ENCODE results near the gene TDRKH. TPM values are rescaled to one million over a fixed set of nuclear protein-coding genes. Genes with fewer than 3 reads are reported as not detected.

The TDRKH gene
- total and polyA plus RNA-seq, 2 of the 13 experiments (the other 11 are each of a cell fraction or from before 2014, with no cell fraction given) = 3.9 to 5.4 TPM

DNA sequence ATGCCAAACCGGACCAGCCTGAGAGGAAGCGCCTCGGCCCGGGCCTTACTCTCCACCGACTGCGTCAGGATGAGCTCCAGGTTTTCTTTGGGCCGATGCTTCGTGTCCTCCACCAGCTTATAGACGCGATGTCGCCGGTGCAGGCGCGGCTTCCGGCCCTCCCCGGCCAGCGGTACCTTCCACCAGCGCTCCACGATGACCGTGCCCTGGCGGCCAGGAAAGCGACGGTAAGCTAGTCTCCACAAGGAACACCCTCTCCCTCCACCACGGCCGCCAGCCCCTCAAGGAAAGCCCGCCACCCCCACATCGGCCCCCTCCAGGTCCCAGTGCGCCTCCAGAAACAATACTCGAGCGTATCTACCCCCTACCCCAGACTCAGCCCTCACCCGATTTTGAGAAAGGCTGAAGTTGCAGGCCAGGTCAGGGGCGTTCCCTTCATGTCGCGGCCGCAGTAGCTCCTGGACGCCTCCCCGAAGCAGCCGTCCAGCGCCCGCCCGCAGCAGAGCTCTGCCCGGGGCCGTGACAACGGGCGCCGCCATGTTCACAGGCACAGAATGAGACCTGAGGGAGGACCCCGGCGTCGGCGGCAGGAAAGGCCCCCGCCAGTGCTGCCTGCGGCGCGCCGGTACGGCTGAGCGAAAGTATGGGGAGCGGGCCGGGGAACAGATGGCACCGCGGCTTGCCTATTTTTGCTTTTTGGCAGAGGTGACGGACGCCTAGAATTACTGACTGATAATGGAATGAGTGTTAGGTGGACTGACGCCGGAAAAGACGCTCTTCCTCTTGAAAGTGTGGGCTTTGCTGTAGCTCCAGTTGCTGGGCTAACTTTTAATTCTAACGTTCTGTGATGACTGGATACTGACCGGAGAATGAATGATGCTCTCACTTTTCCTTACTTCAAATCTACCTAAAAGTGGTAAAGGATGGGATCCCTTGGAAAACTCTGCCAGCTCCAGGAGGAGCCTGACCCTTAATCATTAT lies 27.1 kb downstream of the TDRKH start, which contains the start of gene MRPL9 (continued):
- TF ChIP-seq, protein P1, sequence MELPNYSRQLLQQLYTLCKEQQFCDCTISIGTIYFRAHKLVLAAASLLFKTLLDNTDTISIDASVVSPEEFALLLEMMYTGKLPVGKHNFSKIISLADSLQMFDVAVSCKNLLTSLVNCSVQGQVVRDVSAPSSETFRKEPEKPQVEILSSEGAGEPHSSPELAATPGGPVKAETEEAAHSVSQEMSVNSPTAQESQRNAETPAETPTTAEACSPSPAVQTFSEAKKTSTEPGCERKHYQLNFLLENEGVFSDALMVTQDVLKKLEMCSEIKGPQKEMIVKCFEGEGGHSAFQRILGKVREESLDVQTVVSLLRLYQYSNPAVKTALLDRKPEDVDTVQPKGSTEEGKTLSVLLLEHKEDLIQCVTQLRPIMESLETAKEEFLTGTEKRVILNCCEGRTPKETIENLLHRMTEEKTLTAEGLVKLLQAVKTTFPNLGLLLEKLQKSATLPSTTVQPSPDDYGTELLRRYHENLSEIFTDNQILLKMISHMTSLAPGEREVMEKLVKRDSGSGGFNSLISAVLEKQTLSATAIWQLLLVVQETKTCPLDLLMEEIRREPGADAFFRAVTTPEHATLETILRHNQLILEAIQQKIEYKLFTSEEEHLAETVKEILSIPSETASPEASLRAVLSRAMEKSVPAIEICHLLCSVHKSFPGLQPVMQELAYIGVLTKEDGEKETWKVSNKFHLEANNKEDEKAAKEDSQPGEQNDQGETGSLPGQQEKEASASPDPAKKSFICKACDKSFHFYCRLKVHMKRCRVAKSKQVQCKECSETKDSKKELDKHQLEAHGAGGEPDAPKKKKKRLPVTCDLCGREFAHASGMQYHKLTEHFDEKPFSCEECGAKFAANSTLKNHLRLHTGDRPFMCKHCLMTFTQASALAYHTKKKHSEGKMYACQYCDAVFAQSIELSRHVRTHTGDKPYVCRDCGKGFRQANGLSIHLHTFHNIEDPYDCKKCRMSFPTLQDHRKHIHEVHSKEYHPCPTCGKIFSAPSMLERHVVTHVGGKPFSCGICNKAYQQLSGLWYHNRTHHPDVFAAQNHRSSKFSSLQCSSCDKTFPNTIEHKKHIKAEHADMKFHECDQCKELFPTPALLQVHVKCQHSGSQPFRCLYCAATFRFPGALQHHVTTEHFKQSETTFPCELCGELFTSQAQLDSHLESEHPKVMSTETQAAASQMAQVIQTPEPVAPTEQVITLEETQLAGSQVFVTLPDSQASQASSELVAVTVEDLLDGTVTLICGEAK (IDR thresholded peaks at IDR 0.05) = no peak
- TF ChIP-seq, protein P1 (CRISPR knock-in tag; IDR thresholded peaks at IDR 0.05) = peak; percentile 83
- TF ChIP-seq KDM4B (CRISPR knock-in tag; IDR thresholded peaks at IDR 0.05) (peak; percentile 41), TOPORS (CRISPR knock-in tag; IDR thresholded peaks at IDR 0.05) (peak; percentile 82; the same call in 1 of the 2 replicates), CBX5 (CRISPR knock-in tag; IDR thresholded peaks at IDR 0.05; ENCODE audit: borderline replicate concordance) (peak; percentile 84; the same call in 1 of the 2 replicates), ZNF674 (CRISPR knock-in tag; IDR thresholded peaks at IDR 0.05; ENCODE audit: low read depth) (no peak), TMF1 (CRISPR knock-in tag; IDR thresholded peaks at IDR 0.05; ENCODE audit: low read depth) (peak; percentile 77; the same call in 1 of the 2 replicates), FOXK1 (CRISPR knock-in tag; IDR thresholded peaks at IDR 0.05; ENCODE audit: borderline replicate concordance, low read depth) (peak; percentile 86; the same call in 1 of the 2 replicates)
- TF ChIP-seq, protein P2, sequence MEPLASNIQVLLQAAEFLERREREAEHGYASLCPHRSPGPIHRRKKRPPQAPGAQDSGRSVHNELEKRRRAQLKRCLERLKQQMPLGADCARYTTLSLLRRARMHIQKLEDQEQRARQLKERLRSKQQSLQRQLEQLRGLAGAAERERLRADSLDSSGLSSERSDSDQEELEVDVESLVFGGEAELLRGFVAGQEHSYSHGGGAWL (CRISPR knock-in tag; IDR thresholded peaks at IDR 0.05) = 0 out of 2 replicates have a peak, but pooled peaks have one; percentile 68
- TF ChIP-seq, protein P3, sequence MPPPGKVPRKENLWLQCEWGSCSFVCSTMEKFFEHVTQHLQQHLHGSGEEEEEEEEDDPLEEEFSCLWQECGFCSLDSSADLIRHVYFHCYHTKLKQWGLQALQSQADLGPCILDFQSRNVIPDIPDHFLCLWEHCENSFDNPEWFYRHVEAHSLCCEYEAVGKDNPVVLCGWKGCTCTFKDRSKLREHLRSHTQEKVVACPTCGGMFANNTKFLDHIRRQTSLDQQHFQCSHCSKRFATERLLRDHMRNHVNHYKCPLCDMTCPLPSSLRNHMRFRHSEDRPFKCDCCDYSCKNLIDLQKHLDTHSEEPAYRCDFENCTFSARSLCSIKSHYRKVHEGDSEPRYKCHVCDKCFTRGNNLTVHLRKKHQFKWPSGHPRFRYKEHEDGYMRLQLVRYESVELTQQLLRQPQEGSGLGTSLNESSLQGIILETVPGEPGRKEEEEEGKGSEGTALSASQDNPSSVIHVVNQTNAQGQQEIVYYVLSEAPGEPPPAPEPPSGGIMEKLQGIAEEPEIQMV (CRISPR knock-in tag; IDR thresholded peaks at IDR 0.05; ENCODE audit: low read depth) = peak; percentile 63
- TF ChIP-seq, protein P4, sequence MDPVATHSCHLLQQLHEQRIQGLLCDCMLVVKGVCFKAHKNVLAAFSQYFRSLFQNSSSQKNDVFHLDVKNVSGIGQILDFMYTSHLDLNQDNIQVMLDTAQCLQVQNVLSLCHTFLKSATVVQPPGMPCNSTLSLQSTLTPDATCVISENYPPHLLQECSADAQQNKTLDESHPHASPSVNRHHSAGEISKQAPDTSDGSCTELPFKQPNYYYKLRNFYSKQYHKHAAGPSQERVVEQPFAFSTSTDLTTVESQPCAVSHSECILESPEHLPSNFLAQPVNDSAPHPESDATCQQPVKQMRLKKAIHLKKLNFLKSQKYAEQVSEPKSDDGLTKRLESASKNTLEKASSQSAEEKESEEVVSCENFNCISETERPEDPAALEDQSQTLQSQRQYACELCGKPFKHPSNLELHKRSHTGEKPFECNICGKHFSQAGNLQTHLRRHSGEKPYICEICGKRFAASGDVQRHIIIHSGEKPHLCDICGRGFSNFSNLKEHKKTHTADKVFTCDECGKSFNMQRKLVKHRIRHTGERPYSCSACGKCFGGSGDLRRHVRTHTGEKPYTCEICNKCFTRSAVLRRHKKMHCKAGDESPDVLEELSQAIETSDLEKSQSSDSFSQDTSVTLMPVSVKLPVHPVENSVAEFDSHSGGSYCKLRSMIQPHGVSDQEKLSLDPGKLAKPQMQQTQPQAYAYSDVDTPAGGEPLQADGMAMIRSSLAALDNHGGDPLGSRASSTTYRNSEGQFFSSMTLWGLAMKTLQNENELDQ (CRISPR knock-in tag; IDR thresholded peaks at IDR 0.05; ENCODE audit: borderline replicate concordance) = peak; percentile 60; the same call in 1 of the 2 replicates
- TF ChIP-seq, protein P5, sequence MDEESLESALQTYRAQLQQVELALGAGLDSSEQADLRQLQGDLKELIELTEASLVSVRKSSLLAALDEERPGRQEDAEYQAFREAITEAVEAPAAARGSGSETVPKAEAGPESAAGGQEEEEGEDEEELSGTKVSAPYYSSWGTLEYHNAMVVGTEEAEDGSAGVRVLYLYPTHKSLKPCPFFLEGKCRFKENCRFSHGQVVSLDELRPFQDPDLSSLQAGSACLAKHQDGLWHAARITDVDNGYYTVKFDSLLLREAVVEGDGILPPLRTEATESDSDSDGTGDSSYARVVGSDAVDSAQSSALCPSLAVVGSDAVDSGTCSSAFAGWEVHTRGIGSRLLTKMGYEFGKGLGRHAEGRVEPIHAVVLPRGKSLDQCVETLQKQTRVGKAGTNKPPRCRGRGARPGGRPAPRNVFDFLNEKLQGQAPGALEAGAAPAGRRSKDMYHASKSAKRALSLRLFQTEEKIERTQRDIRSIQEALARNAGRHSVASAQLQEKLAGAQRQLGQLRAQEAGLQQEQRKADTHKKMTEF (CRISPR knock-in tag; IDR thresholded peaks at IDR 0.05) = peak; percentile 79; the same call in 1 of the 2 replicates
